GM10847 (cell line): Measurements from ENCODE around the gene UCHL1.

Source experiments
- POLR2A ChIP-seq: IDR thresholded peaks from 2 replicates; pipeline ENCODE4 v1.6.1; 2011; ENCODE audit not compliant: insufficient read length; ENCODE audit errors: extremely low read depth

Gene UCHL1

DNA sequence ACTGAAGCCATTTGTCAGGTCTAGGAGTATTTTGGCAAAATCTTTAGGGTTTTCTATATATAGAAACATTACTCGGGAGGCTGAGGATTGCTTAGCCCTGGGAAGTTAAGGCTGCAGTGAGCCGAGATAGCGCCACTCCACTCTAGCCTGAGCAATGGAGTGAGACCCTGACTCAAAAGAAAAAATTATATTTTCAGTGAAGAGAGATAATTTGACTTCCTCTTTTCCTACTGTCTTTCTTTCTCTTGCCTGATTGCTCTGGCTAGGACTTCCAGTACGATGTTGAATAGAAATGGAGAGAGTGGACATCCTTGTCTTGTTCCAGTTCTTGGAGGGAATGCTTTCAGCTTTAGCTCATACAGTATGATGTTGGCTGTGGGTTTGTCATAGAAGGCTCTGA is 44.4 kb downstream of the UCHL1 start:
- no peak for TF ChIP-seq POLR2A

DNA sequence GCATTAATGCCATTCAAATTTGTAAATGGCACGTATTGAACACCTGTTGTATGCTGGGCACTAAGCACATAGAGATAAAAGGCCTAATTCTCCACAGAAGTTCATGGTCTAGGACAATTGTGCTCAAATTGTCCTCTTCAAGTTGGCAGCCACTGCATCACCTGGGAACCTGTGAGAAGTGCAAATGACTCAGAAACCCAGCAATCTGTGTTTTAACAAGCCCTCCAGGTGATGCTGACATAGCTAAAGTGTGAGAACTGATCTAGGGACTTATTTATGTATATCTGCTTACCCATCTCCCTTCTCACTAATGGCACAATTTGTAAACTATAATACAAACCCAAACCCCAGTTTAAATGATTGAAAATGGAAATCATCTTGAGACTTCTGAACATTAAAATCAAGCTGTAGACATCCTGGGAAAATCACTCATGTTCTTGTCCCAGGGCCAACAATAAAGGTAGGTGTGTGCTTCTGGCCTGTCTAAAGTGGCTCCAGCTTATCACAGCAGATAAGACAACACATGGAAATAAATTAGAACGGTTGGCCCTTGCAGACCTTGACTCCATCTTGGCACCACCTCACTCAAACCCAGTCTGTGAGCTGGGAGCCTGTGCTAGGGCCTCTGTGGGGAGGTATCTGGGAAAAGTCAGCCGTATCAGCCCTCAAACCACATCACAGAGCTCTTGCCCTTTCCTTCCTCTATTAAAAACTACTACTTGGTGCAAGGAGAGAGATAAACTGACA is 46.8 kb downstream of the UCHL1 start:
- TF ChIP-seq POLR2A: no peak

DNA sequence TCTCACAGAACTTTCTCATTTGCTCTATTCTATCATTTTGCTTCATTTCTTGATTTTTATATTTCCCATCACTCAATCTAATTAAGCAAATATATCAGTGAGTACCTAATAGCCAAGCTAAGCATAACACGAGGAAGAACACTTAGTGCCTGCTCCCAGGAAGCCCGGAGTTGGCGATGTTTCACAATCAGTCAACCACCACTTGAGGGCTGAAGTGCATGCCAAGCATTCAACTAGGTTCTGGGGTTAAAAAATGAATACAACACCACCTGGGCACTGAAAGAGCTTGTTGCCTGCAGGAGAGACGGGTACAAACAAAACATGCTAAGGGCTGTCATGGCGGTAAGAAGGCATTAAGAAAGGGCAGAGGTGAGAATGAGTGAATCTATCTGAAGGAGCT is 47.5 kb downstream of the UCHL1 start:
- TF ChIP-seq POLR2A: no peak

DNA sequence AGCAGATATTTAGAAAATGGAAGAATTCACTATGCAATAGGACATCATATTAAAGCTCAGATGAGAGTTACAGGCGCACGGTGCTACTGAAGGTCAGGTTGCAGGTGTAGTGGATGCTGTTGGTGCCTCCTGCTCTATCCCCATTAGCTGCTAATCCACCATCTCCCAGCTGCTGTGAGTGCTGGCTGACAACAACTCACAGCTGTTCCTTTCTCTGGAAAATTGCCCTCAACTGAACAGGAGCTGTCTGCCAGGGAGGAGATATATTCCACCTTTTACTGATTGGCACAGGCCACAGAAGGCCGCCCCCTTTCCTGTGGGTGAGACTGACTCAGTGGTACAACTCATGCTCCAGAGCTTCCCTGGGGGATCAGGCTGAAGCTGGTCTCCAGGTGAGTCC is 48.7 kb downstream of the UCHL1 start:
- TF ChIP-seq POLR2A: no peak

DNA sequence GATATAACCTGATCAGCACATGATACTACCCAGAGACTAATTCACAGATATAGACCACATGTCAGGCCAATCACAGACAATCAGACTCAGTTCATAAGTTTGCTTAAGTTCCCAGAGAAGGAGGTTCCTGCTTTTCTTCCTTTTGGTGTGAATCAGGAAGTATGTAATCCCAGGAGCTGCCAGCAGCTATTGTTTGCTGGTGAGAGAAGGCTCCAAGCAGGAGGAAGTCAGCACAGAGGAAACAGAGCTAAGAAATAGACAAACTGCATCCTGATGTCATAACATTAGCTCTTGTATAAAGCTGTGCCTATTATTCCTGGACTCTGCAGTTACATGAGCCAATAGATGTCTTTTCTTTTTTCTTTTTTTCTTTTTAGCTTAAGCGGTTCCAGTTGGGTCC is 50.9 kb downstream of the UCHL1 start:
- no peak for TF ChIP-seq POLR2A

DNA sequence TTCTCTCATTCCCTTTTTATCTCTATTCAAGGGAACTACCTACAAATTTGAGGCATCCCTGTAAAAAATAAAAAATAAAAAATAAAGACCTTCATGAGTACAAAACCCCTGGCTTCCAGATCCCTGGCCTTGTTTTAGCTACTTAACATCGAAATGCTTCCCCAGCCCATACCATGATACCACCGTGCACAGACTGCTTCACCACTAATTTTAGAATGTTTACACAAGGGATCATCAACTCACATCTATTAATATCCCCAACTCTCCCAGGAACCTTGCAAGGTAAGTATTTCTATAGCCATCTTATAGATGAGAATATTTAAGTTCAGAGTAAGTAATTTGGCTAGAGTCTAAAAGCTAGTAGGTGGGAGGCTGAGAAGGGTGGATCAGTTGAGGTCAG is 51.7 kb downstream of the UCHL1 start:
- TF ChIP-seq POLR2A: no peak

DNA sequence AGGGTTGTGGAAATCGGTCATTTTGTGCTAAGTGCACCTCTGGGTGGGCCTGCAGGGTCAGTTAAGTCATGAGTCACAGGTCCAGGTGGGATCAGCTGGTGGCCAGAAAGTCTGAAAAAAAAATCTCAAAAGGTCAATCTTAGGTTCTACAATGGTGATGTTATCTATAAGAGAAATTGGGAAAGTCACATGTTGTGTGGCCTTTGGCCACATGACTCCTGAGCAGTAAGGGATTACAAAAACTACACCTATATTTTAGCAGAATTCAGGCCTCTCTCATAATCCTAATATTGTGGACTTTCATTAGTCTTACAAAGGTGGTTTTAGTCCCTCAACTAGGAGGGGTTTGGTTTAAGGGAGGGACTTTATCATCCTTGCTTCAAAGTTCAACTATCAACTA is 59.1 kb downstream of the UCHL1 start:
- no peak for TF ChIP-seq POLR2A
